ENCODE results near the gene UGT1A8.

The UGT1A8 gene

GRCh38 chr2:233708942-233709341 is 91.5 kb downstream of the UGT1A8 start:
- no peak for TF ChIP-seq SIN3A (IDR thresholded peaks at IDR 0.05; ENCODE audit: borderline replicate concordance, insufficient read depth, low read length)
- no peak for TF ChIP-seq FOXP2 (optimal IDR thresholded peaks at IDR 0.05; ENCODE audit: borderline replicate concordance, extremely low read depth, extremely low read length, insufficient read depth)
- TF ChIP-seq POLR2AphosphoS5 (IDR thresholded peaks at IDR 0.05; ENCODE audit: low read depth, low read length): no peak
- TF ChIP-seq REST (IDR thresholded peaks at IDR 0.05; ENCODE audit: insufficient read depth in 1 of 2, low read depth in 2 of 2, low read length in 2 of 2): no peak
- TF ChIP-seq TAF1 (IDR thresholded peaks at IDR 0.05; ENCODE audit: borderline replicate concordance, insufficient read depth, low read length): no peak

- TF ChIP-seq SIN3A (IDR thresholded peaks at IDR 0.05; ENCODE audit: borderline replicate concordance, insufficient read depth, low read length) (no peak), TAF1 (IDR thresholded peaks at IDR 0.05; ENCODE audit: borderline replicate concordance, insufficient read depth, low read length) (no peak)
Observed at GRCh38 chr2:233711312-233712008, 94.0 kb downstream of the UGT1A8 start.

GRCh38 chr2:233712611-233713261 is 95.3 kb downstream of the UGT1A8 start, which contains the start of gene UGT1A5:
UGT1A5 (plus strand) TSS chr2:233712907; CDS start chr2:233712992, 85 bp downstream.
- TF ChIP-seq TAF1 (IDR thresholded peaks at IDR 0.05; ENCODE audit: borderline replicate concordance, insufficient read depth, low read length): no peak
- no peak for TF ChIP-seq REST (IDR thresholded peaks at IDR 0.05; ENCODE audit: insufficient read depth in 1 of 2, low read depth in 2 of 2, low read length in 2 of 2)
- no peak for TF ChIP-seq FOXP2 (optimal IDR thresholded peaks at IDR 0.05; ENCODE audit: borderline replicate concordance, extremely low read depth, extremely low read length, insufficient read depth)
- no peak for TF ChIP-seq SIN3A (IDR thresholded peaks at IDR 0.05; ENCODE audit: borderline replicate concordance, insufficient read depth, low read length)
- no peak for TF ChIP-seq POLR2AphosphoS5 (IDR thresholded peaks at IDR 0.05; ENCODE audit: low read depth, low read length)

GRCh38 chr2:233713262-233713615 is 95.8 kb downstream of the UGT1A8 start:
- TF ChIP-seq POLR2AphosphoS5 (IDR thresholded peaks at IDR 0.05; ENCODE audit: low read depth, low read length): no peak
- no peak for TF ChIP-seq REST (IDR thresholded peaks at IDR 0.05; ENCODE audit: insufficient read depth in 1 of 2, low read depth in 2 of 2, low read length in 2 of 2)
- no peak for TF ChIP-seq FOXP2 (optimal IDR thresholded peaks at IDR 0.05; ENCODE audit: borderline replicate concordance, extremely low read depth, extremely low read length, insufficient read depth)
- no peak for TF ChIP-seq TAF1 (IDR thresholded peaks at IDR 0.05; ENCODE audit: borderline replicate concordance, insufficient read depth, low read length)
- no peak for TF ChIP-seq SIN3A (IDR thresholded peaks at IDR 0.05; ENCODE audit: borderline replicate concordance, insufficient read depth, low read length)

GRCh38 chr2:233714121-233714520 is 96.7 kb downstream of the UGT1A8 start:
- TF ChIP-seq POLR2AphosphoS5 (IDR thresholded peaks at IDR 0.05; ENCODE audit: low read depth, low read length) (no peak), REST (IDR thresholded peaks at IDR 0.05; ENCODE audit: insufficient read depth in 1 of 2, low read depth in 2 of 2, low read length in 2 of 2) (no peak), TAF1 (IDR thresholded peaks at IDR 0.05; ENCODE audit: borderline replicate concordance, insufficient read depth, low read length) (no peak), FOXP2 (optimal IDR thresholded peaks at IDR 0.05; ENCODE audit: borderline replicate concordance, extremely low read depth, extremely low read length, insufficient read depth) (no peak), SIN3A (IDR thresholded peaks at IDR 0.05; ENCODE audit: borderline replicate concordance, insufficient read depth, low read length) (no peak)
